ENCODE results near the gene CDH22.

CDH22 gene

DNA sequence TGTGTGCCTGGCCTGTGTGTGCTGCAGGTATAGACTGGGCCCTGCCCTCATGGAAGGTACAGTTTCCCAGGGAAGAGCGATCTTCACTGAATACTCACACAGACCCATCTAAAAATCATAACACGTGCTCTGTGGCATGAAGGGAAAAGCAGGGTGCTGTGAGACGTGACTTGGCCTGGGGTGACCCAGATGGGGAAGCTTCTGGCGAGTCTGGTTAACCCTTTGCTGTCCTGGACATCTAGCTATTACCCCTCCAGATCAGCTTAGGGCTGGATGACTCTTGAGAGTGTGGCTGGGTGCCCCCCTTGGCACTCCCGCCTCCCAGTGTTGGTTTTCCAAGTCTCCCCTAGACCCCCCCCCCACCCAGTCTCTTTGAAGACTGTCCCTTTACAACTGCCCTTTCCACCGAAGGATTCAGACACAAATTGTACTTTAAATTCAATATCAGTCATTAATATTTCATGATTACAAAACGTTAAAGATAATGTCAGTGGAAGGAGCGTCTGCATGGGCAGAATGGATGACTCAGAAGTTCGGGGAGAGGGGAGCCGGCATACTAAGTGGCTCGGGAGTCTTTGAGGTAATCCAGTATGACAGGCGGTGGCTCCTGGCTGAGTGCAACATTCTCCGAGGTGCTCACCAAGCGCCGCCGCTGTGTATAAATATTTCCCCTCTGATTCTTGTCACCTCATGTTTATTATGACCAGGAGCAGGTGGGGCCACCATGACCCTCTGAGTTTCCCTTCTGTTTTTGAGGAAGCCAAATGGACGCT is 112.8 kb downstream of the CDH22 start:
- FAIRE-seq (no peak), DNase-seq (ENCODE audit: insufficient read length, low spot score) (no peak)
- TF ChIP-seq, protein P1, sequence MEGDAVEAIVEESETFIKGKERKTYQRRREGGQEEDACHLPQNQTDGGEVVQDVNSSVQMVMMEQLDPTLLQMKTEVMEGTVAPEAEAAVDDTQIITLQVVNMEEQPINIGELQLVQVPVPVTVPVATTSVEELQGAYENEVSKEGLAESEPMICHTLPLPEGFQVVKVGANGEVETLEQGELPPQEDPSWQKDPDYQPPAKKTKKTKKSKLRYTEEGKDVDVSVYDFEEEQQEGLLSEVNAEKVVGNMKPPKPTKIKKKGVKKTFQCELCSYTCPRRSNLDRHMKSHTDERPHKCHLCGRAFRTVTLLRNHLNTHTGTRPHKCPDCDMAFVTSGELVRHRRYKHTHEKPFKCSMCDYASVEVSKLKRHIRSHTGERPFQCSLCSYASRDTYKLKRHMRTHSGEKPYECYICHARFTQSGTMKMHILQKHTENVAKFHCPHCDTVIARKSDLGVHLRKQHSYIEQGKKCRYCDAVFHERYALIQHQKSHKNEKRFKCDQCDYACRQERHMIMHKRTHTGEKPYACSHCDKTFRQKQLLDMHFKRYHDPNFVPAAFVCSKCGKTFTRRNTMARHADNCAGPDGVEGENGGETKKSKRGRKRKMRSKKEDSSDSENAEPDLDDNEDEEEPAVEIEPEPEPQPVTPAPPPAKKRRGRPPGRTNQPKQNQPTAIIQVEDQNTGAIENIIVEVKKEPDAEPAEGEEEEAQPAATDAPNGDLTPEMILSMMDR (IDR thresholded peaks at IDR 0.05; ENCODE audit: insufficient read depth, missing control alignments): no peak

DNA sequence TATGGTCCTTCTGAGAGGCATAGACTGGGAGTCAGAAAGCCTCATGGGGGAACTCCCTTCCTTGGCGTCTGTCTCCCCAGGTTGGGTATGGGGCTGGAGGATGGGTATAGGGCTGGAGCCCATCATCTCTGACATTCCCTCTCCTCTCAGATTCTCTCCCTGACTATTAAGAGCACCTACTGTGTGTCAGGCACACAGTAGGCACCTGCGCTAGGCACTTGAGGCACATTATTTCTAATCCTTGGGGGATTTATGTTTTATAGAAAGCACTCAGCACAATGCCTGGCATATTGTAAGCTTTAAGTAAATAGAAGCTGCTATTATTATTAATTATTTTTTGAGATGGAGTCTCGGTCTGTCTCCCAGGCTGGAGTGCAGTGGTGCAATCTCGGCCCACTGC is 113.9 kb downstream of the CDH22 start:
- no peak for DNase-seq (ENCODE audit: insufficient read length, low spot score)
- FAIRE-seq: no peak
- TF ChIP-seq, protein P1 (IDR thresholded peaks at IDR 0.05; ENCODE audit: insufficient read depth, missing control alignments): no peak

DNA sequence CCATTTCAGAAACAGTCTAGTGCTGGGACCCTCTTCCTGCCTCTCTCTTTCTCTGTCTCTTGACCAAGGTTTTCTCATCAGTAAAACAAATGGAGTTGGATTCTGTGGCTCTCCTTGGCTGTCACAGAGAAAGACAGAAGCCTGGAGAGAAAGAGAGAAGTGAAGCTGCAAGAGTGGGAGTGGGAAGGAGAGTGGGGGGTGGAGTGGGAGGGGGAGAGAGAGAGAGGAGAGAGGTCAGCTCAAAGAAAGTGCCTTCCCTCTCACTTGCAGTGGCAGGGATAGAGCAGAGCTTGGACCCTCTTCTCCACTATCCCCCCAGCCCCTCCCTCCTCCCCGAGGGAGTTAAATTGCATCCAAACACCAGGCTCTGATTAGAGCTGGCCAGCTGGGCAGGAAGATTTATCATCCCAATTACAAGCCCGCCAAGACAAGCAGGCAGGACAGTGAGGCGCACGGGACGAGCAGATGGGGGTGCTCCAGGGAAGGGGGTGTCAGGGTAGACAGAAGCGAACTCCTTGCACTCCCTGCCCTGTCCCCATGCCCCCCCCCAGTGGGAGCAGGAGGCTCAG is 115.8 kb downstream of the CDH22 start:
- DNase-seq (ENCODE audit: insufficient read length, low spot score) (no peak), FAIRE-seq (no peak)
- TF ChIP-seq, protein P1 (IDR thresholded peaks at IDR 0.05; ENCODE audit: insufficient read depth, missing control alignments): no peak

DNA sequence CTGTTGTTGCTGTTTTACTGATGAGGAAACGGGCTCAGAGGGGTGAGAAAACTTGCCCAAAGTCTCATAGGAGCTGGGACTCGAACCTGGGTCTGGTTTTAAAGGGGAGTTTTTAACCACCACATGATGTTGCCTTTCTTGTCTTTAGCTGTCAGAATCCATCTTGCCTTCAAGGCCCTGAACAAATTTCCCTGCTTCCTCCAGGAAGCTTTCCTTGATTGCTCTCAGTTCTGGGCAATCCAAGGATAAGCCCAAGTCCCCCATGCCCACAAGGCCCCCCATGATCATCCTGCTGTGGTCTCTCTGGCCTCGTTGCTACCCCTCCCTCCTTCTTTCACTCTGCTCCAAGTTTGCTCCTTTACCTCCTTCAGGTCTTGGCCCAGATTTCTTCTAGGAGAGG is 116.7 kb downstream of the CDH22 start:
- TF ChIP-seq, protein P1 (IDR thresholded peaks at IDR 0.05; ENCODE audit: insufficient read depth, missing control alignments): no peak
- FAIRE-seq (no peak), DNase-seq (ENCODE audit: insufficient read length, low spot score) (no peak)

DNA sequence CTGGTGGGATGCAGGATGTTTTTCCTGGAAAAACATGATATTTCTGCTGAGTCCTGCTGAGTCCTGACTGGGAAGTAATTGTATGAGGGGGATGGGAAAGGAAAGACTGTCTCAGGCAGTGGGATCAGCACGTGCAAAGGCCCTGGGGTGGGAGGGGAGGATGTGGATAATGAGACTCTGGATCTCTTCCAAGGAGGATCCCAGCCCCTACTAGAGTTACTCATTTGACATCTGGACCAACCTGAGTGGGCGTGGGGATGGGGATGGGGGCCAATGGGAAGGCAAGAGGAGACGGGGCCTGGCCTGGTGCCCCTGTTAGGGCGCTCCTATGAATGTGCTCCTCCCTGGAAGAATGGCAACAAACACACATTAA is 117.1 kb downstream of the CDH22 start:
- FAIRE-seq (no peak), DNase-seq (ENCODE audit: insufficient read length, low spot score) (no peak)
- TF ChIP-seq, protein P1 (IDR thresholded peaks at IDR 0.05; ENCODE audit: insufficient read depth, missing control alignments): no peak

DNA sequence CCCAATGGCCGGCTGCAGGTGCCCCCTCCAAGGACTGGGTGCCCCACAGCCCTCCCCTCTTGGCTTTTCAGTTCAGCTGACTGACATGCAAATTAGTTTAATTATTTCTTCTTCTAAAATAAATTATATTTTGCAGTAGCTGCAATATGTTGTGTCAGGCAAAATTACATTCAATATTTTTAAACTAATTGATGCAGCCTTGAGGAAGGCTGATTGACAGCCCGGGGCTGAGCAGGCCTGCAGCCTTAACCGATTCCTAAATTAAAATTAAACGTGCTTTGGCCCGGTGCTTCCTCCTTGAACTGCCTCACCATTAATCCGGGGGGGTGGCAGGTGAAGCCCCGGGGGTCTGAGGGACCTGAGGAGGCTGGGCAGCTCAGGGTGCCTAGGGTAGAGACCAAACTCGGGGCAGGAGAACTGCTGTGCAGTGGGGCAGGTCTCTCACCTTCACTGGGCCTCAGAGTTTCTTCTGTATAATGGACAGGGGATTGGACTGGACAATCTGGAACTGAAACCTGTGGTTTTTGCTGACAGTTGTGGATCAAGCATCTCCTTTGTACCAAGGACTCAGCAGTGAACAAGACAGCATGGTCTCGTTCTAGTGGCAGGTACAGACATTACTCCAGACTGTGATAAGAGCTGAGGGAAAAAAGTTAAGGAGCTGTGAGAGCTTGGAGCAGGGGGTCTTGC is 117.7 kb downstream of the CDH22 start:
- DNase-seq (ENCODE audit: insufficient read length, low spot score) (no peak), FAIRE-seq (no peak)
- TF ChIP-seq, protein P1 (IDR thresholded peaks at IDR 0.05; ENCODE audit: insufficient read depth, missing control alignments): no peak
